Mesothelial cell of epicardium (in vitro differentiated cells): ENCODE results near the gene HAGHL. TPM values are rescaled to one million over a fixed set of nuclear protein-coding genes. Genes with fewer than 3 reads are reported as not detected.

Experiments used
- DNase-seq, 2 experiments: peaks; one replicate each; pipeline ENCODE4 v3.0.0; 2021; ENCODE audit warnings: low spot score in 2 of 2; ENCODE audit not compliant: unreplicated experiment in 2 of 2
- H3K27ac Mint-ChIP-seq: 2 replicates; pipeline ENCODE4 v1.8.0; 2021; ENCODE audit warnings: mixed read lengths
- H3K27me3 Mint-ChIP-seq: 2 replicates; pipeline ENCODE4 v1.8.0; 2021; ENCODE audit warnings: low read depth, mixed read lengths
- H3K36me3 Mint-ChIP-seq: 2 replicates; pipeline ENCODE4 v1.8.0; 2021; ENCODE audit warnings: mixed read lengths
- H3K4me1 Mint-ChIP-seq: 2 replicates; pipeline ENCODE4 v1.8.0; 2021; ENCODE audit warnings: mixed read lengths
- H3K4me3 Mint-ChIP-seq: 2 replicates; pipeline ENCODE4 v1.8.0; 2021; ENCODE audit warnings: mild to moderate bottlenecking, moderate library complexity, mixed read lengths
- H3K9me3 Mint-ChIP-seq: 2 replicates; pipeline ENCODE4 v1.8.0; 2021; ENCODE audit warnings: mixed read lengths
- total RNA-seq: library from RNA; stranded (reverse); gene quantifications from 3 replicates; pipeline ENCODE4 v1.2.1, GENCODE V29; 2021
- TF ChIP-seq, protein P1 (sequence below): fragments of 200-600 bp; sonication (generic); IDR thresholded peaks from one replicate; pipeline ENCODE4 v1.5.0; 2021; ENCODE audit warnings: antibody characterized with exemption; ENCODE audit not compliant: unreplicated experiment

HAGHL gene
- total RNA-seq, 1 donor from 2014 or later = 6.4 TPM

- peak within 1 kb of the TSS; percentile 90 for H3K27ac Mint-ChIP-seq
- TF ChIP-seq, protein P1, sequence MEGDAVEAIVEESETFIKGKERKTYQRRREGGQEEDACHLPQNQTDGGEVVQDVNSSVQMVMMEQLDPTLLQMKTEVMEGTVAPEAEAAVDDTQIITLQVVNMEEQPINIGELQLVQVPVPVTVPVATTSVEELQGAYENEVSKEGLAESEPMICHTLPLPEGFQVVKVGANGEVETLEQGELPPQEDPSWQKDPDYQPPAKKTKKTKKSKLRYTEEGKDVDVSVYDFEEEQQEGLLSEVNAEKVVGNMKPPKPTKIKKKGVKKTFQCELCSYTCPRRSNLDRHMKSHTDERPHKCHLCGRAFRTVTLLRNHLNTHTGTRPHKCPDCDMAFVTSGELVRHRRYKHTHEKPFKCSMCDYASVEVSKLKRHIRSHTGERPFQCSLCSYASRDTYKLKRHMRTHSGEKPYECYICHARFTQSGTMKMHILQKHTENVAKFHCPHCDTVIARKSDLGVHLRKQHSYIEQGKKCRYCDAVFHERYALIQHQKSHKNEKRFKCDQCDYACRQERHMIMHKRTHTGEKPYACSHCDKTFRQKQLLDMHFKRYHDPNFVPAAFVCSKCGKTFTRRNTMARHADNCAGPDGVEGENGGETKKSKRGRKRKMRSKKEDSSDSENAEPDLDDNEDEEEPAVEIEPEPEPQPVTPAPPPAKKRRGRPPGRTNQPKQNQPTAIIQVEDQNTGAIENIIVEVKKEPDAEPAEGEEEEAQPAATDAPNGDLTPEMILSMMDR = no peak
- peaks cover 20% of the 10 kb centered on the region for H3K4me1 Mint-ChIP-seq
- DNase-seq = peak; percentile 92 to 94
- H3K9me3 Mint-ChIP-seq = no peaks in the 10 kb centered on the region
- peak within 1 kb of the TSS; percentile 78 for H3K4me3 Mint-ChIP-seq
- peaks cover 9% of the 10 kb centered on the region for H3K36me3 Mint-ChIP-seq
- peaks cover 8% of the 10 kb centered on the region for H3K27me3 Mint-ChIP-seq
Observed at GRCh38 chr16:679814-680624, 46.9 kb upstream of the HAGHL start, which contains the start of gene STUB1. TSS of gene STUB1 (plus strand) at chr16:680410. CDS start at chr16:680526, 116 bp downstream.

DNA sequence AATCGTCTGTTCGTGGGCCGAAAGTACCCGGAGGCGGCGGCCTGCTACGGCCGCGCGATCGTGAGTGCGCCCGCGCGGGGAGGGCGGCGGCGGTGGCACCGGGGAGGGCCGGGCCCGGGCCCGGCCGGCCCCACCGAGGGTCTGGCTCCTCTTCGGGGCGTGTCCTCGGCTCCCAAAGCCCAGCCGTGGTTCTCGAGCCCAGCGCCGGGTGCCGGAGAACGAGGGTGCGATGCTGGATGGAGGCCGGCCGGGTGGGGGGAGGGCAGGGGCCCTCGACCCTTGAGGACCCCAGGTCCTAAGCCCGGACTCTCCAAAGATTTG is 46.3 kb upstream of the HAGHL start:
- Mint-ChIP-seq H3K9me3 (no peaks in the 10 kb centered on the region), H3K4me1 (peaks cover 20% of the 10 kb centered on the region), H3K36me3 (peaks cover 9% of the 10 kb centered on the region), H3K27me3 (peaks cover 5% of the 10 kb centered on the region), H3K4me3 (peak overlapping the region; percentile 78), H3K27ac (no peak overlapping the region)
- DNase-seq = no peak
- TF ChIP-seq, protein P1 = no peak

- no peak for DNase-seq
- TF ChIP-seq, protein P1 = no peak
- peaks cover 11% of the 10 kb centered on the region for H3K36me3 Mint-ChIP-seq
- peaks cover 5% of the 10 kb centered on the region for H3K27me3 Mint-ChIP-seq
- peak overlapping the region; percentile 78 for H3K4me3 Mint-ChIP-seq
- no peaks in the 10 kb centered on the region for H3K9me3 Mint-ChIP-seq
- peaks cover 20% of the 10 kb centered on the region for H3K4me1 Mint-ChIP-seq
- peak overlapping the region; percentile 73 for H3K27ac Mint-ChIP-seq
Observed at GRCh38 chr16:680967-681745, 45.8 kb upstream of the HAGHL start.

- H3K4me1 Mint-ChIP-seq = peaks cover 20% of the 10 kb centered on the region
- peak overlapping the region; percentile 78 for H3K4me3 Mint-ChIP-seq
- TF ChIP-seq, protein P1 = no peak
- no peaks in the 10 kb centered on the region for H3K9me3 Mint-ChIP-seq
- peak overlapping the region; percentile 39 for H3K27ac Mint-ChIP-seq
- DNase-seq = no peak
- H3K36me3 Mint-ChIP-seq = peaks cover 11% of the 10 kb centered on the region
- peaks cover under 1% of the 10 kb centered on the region for H3K27me3 Mint-ChIP-seq
Observed at GRCh38 chr16:681746-682427, 45.0 kb upstream of the HAGHL start.

GRCh38 chr16:682493-683395 is 44.2 kb upstream of the HAGHL start:
- Mint-ChIP-seq H3K27ac (peak overlapping the region; percentile 73), H3K27me3 (no peaks in the 10 kb centered on the region), H3K36me3 (peaks cover 11% of the 10 kb centered on the region), H3K4me3 (peak overlapping the region; percentile 78), H3K4me1 (peaks cover 20% of the 10 kb centered on the region), H3K9me3 (no peaks in the 10 kb centered on the region)
- DNase-seq = no peak
- TF ChIP-seq, protein P1 = no peak
